Glutamatergic neuron (in vitro differentiated cells): ENCODE measurements around the gene ESYT2. TPM values are rescaled to one million over a fixed set of nuclear protein-coding genes. Genes with fewer than 3 reads are reported as not detected.

ENCODE experiments used
- DNase-seq: peaks from one replicate; pipeline ENCODE4 v3.0.0; 2022
- H3K27ac Mint-ChIP-seq: one replicate; pipeline ENCODE4 v1.8.0; 2020; ENCODE audit warnings: mild to moderate bottlenecking, mixed read lengths, inconsistent platforms; ENCODE audit not compliant: unreplicated experiment
- H3K27me3 Mint-ChIP-seq: one replicate; pipeline ENCODE4 v1.8.0; 2020; ENCODE audit warnings: mild to moderate bottlenecking, moderate library complexity, mixed read lengths, inconsistent platforms; ENCODE audit not compliant: unreplicated experiment
- H3K36me3 Mint-ChIP-seq: one replicate; pipeline ENCODE4 v1.8.0; 2020; ENCODE audit warnings: mild to moderate bottlenecking, mixed read lengths, inconsistent platforms; ENCODE audit not compliant: unreplicated experiment
- H3K4me1 Mint-ChIP-seq: one replicate; pipeline ENCODE4 v1.8.0; 2020; ENCODE audit warnings: mild to moderate bottlenecking, low read depth, mixed read lengths, inconsistent platforms; ENCODE audit not compliant: unreplicated experiment
- H3K4me3 Mint-ChIP-seq: one replicate; pipeline ENCODE4 v1.8.0; 2020; ENCODE audit warnings: mild to moderate bottlenecking, mixed read lengths, inconsistent platforms; ENCODE audit not compliant: unreplicated experiment
- H3K9me3 Mint-ChIP-seq: one replicate; pipeline ENCODE4 v1.8.0; 2020; ENCODE audit warnings: mild to moderate bottlenecking, moderate library complexity, mixed read lengths, inconsistent platforms; ENCODE audit not compliant: unreplicated experiment
- total RNA-seq: library from RNA; stranded (reverse); fragmentation: NEBNext Ultra II Directional; extraction: Animal tissue kit (Norgen Biotek cat#: 25700); gene quantifications from one replicate; pipeline ENCODE4 v1.2.1, GENCODE V29; 2021; ENCODE audit not compliant: unreplicated experiment
- TF ChIP-seq, protein P1 (sequence below): fragments of 200-600 bp; sonication (generic); IDR thresholded peaks from one replicate; pipeline ENCODE4 v1.5.0; 2021; ENCODE audit not compliant: partially characterized antibody, unreplicated experiment

The ESYT2 gene
- total RNA-seq, 1 donor from 2014 or later: 41.9 TPM

GRCh38 chr7:158747408-158747807 is 81.9 kb downstream of the ESYT2 start:
- DNase-seq: no peak
- H3K27ac Mint-ChIP-seq: no peak overlapping the region
- H3K4me3 Mint-ChIP-seq: no peak overlapping the region
- no peaks in the 10 kb centered on the region for H3K36me3 Mint-ChIP-seq
- TF ChIP-seq, protein P1, sequence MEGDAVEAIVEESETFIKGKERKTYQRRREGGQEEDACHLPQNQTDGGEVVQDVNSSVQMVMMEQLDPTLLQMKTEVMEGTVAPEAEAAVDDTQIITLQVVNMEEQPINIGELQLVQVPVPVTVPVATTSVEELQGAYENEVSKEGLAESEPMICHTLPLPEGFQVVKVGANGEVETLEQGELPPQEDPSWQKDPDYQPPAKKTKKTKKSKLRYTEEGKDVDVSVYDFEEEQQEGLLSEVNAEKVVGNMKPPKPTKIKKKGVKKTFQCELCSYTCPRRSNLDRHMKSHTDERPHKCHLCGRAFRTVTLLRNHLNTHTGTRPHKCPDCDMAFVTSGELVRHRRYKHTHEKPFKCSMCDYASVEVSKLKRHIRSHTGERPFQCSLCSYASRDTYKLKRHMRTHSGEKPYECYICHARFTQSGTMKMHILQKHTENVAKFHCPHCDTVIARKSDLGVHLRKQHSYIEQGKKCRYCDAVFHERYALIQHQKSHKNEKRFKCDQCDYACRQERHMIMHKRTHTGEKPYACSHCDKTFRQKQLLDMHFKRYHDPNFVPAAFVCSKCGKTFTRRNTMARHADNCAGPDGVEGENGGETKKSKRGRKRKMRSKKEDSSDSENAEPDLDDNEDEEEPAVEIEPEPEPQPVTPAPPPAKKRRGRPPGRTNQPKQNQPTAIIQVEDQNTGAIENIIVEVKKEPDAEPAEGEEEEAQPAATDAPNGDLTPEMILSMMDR: no peak
- no peaks in the 10 kb centered on the region for H3K27me3 Mint-ChIP-seq
- no peaks in the 10 kb centered on the region for H3K9me3 Mint-ChIP-seq
- H3K4me1 Mint-ChIP-seq: peaks cover 3% of the 10 kb centered on the region

- Mint-ChIP-seq H3K36me3 (no peaks in the 10 kb centered on the region), H3K4me3 (no peak overlapping the region)
- TF ChIP-seq, protein P1: no peak
These were observed 82.4 kb downstream of the ESYT2 start for GRCh38 chr7:158746957-158747356.

DNA sequence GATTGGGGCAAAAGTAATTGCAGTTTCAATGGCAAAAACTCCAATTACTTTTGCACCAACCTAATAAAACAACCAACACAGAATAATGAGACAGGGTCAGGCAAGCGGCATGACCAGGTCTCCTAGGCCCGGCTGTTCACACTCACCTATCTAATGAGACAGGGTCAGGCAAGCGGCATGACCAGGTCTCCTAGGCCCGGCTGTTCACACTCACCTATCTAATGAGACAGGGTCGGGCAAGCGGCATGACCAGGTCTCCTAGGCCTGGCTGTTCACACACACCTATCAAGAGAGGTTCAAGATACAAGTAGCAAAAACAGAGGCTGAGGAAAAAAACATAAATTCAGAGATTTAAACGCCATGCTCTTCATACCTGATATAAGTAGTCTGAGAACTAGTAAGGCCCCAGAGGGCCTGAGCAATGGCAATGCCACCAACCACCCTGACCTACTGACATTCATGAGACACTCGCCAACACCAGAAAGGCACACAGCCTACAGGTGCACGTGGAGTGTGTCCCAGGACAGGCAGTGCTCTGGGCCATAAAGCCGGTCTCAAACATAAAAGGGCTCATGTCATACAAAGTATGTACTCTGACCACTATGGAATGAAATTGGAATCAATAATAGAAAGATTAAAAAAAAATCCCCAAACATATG is 84.1 kb downstream of the ESYT2 start:
- H3K27ac Mint-ChIP-seq: no peak overlapping the region
- TF ChIP-seq, protein P1: no peak
- H3K4me3 Mint-ChIP-seq: no peak overlapping the region
- no peaks in the 10 kb centered on the region for H3K36me3 Mint-ChIP-seq
- DNase-seq: no peak
- peaks cover 3% of the 10 kb centered on the region for H3K4me1 Mint-ChIP-seq
- no peaks in the 10 kb centered on the region for H3K9me3 Mint-ChIP-seq
- no peaks in the 10 kb centered on the region for H3K27me3 Mint-ChIP-seq

More at GRCh38 chr7:158746957-158747356, 82.4 kb downstream of the ESYT2 start:
- no peak for DNase-seq
- no peaks in the 10 kb centered on the region for H3K9me3 Mint-ChIP-seq
- no peak overlapping the region for H3K27ac Mint-ChIP-seq
- no peaks in the 10 kb centered on the region for H3K27me3 Mint-ChIP-seq
- H3K4me1 Mint-ChIP-seq: peaks cover 3% of the 10 kb centered on the region

DNA sequence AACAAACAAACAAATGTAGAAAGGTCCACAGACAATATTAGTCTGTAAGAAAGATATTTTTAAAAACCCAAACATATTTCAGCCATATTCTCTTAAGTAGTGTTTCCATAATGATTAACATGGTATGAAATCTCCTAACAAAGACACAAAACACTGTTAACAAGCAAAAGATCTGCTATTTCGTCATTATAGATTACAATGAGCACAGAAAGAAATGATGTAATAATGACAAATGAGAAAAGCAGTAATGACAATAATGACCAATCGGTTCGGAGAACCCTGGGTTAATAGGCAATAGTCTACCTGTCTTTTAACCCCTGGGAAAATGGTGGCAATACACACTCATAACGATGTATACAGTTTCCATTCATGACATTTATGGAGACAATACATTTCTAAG is 85.2 kb downstream of the ESYT2 start:
- no peak overlapping the region for H3K4me3 Mint-ChIP-seq
- peaks cover 3% of the 10 kb centered on the region for H3K4me1 Mint-ChIP-seq
- no peak for DNase-seq
- TF ChIP-seq, protein P1: no peak
- H3K36me3 Mint-ChIP-seq: no peaks in the 10 kb centered on the region
- H3K27ac Mint-ChIP-seq: no peak overlapping the region
- H3K9me3 Mint-ChIP-seq: no peaks in the 10 kb centered on the region
- no peaks in the 10 kb centered on the region for H3K27me3 Mint-ChIP-seq

GRCh38 chr7:158743219-158743618 is 86.1 kb downstream of the ESYT2 start:
- Mint-ChIP-seq H3K4me3 (no peak overlapping the region), H3K27ac (no peak overlapping the region), H3K27me3 (no peaks in the 10 kb centered on the region), H3K36me3 (no peaks in the 10 kb centered on the region), H3K4me1 (peaks cover 3% of the 10 kb centered on the region), H3K9me3 (no peaks in the 10 kb centered on the region)
- no peak for DNase-seq
- TF ChIP-seq, protein P1: no peak
